Renal pelvis (tissue), 4 donors: ENCODE measurements around the gene HMGCS2. TPM values are rescaled to one million over a fixed set of nuclear protein-coding genes. Genes with fewer than 3 reads are reported as not detected.

Source experiments
- DNase-seq: peaks from one replicate; pipeline ENCODE4 v3.0.0-alpha.2; 2013
- polyA plus RNA-seq, 3 donors: library from polyadenylated mRNA; unstranded; fragments of 120-200 nt; gene quantifications; one replicate each; pipeline ENCODE4 v1.2.1, GENCODE V29; 2013; ENCODE audit not compliant: insufficient read length in 3 of 3

Gene HMGCS2
- polyA plus RNA-seq, 3 donors, result 85.1 to 117 (median 94.1) TPM

GRCh38 chr1:119767486-119767885 is 1.2 kb downstream of the HMGCS2 start:
- no peak for DNase-seq

- no peak for DNase-seq
These were observed 2.3 kb downstream of the HMGCS2 start for GRCh38 chr1:119766374-119766794.

- no peak for DNase-seq
These were observed 4.5 kb downstream of the HMGCS2 start for GRCh38 chr1:119764220-119764619.

- no peak for DNase-seq
These were observed 5.8 kb downstream of the HMGCS2 start for GRCh38 chr1:119762953-119763352.

- no peak for DNase-seq
These were observed 6.3 kb downstream of the HMGCS2 start for GRCh38 chr1:119762409-119762808.

GRCh38 chr1:119758584-119758983 is 10.1 kb downstream of the HMGCS2 start:
- no peak for DNase-seq

- DNase-seq, result no peak
These were observed 16.1 kb downstream of the HMGCS2 start for GRCh38 chr1:119752592-119752991.

GRCh38 chr1:119748040-119748439 is 20.7 kb downstream of the HMGCS2 start:
- DNase-seq, result no peak

GRCh38 chr1:119747451-119747850 is 21.3 kb downstream of the HMGCS2 start:
- no peak for DNase-seq

- no peak for DNase-seq
These were observed 23.7 kb downstream of the HMGCS2 start for GRCh38 chr1:119745034-119745433.

- DNase-seq, result no peak
These were observed 24.1 kb downstream of the HMGCS2 start for GRCh38 chr1:119744598-119744942.

- peak; percentile 75 for DNase-seq
These were observed 24.7 kb downstream of the HMGCS2 start for GRCh38 chr1:119743776-119744597.

- no peak for DNase-seq
These were observed 25.4 kb downstream of the HMGCS2 start for GRCh38 chr1:119743308-119743707.

- DNase-seq, result no peak
These were observed 26.0 kb downstream of the HMGCS2 start for GRCh38 chr1:119742677-119743076.

GRCh38 chr1:119742202-119742601 is 26.5 kb downstream of the HMGCS2 start:
- DNase-seq, result no peak

- no peak for DNase-seq
These were observed 27.6 kb downstream of the HMGCS2 start for GRCh38 chr1:119740896-119741780.

- DNase-seq, result no peak
These were observed 28.4 kb downstream of the HMGCS2 start for GRCh38 chr1:119740261-119740660.

- no peak for DNase-seq
These were observed 29.6 kb downstream of the HMGCS2 start for GRCh38 chr1:119739150-119739549.

- no peak for DNase-seq
These were observed 30.5 kb downstream of the HMGCS2 start for GRCh38 chr1:119738100-119738720.

GRCh38 chr1:119737040-119737682 is 31.5 kb downstream of the HMGCS2 start:
- DNase-seq, result no peak

- DNase-seq, result no peak
These were observed 32.1 kb downstream of the HMGCS2 start for GRCh38 chr1:119736649-119737039.

- DNase-seq, result no peak
These were observed 33.5 kb downstream of the HMGCS2 start for GRCh38 chr1:119735217-119735616.
